NCI-H345 treated with DMSO at 0.1 percent for 48 hours (cell line): Measurements from ENCODE around the gene SAMM50.

ENCODE experiments used
- DNase-seq: peaks from one replicate; lab custom pipeline; 2025; ENCODE audit not compliant: unreplicated experiment; lab: John Stamatoyannopoulos, UW

The SAMM50 gene

GRCh38 chr22:43955040-43955882 lies at the start of gene SAMM50:
Gene SAMM50, plus strand, starts transcription at chr22:43955442. Its CDS starts 136 bp downstream, at chr22:43955578.
- DNase-seq, result peak; percentile 70

DNA sequence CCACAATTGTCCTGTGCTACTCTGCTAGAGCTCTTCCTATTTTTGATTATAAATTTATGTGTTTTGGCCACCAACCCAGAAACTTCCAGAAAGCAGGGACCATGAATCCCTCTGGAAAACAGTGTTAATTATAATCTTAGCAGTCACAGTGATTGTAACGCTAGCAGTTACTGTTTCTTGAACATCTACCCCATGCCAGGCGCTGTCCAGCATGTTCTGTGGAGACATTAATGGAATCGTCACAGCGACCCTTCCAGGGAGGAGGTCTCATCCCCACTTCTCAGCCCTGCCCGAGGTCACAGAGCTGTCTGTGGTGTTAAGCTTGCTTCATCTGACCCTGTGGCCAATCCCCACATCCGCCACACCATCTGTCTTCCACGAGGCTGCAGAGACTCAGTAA lies 49.6 kb upstream of the SAMM50 start:
- DNase-seq, result no peak

GRCh38 chr22:43909708-43910107 lies 45.5 kb upstream of the SAMM50 start:
- DNase-seq, result no peak

DNA sequence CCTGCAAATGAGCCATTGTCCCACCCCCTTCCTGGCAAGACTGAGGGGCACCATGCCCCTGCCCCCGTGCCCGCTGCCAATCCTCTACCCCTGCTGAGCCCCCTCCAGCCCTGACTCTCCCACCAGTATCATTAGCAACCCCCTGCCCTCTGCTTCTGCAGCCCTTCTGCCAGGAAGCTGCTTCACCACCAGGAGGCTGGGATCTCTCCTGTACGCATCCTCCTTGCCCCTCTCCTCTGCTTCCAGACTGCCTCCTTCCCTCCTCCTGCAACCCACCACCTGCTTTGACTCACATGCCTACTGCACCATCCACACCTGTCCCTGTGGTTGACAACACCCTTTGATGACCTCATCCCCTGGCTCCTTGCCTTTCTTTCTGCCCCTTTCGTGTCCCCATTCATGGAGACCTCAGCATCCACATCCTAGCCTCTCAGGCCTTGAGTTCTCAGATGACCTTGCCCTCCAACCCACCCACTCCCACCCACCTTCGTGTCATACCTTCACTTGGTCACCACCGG lies 45.0 kb upstream of the SAMM50 start:
- DNase-seq, result no peak

- DNase-seq, result no peak
Observed at GRCh38 chr22:43911351-43911750, 43.9 kb upstream of the SAMM50 start.

DNA sequence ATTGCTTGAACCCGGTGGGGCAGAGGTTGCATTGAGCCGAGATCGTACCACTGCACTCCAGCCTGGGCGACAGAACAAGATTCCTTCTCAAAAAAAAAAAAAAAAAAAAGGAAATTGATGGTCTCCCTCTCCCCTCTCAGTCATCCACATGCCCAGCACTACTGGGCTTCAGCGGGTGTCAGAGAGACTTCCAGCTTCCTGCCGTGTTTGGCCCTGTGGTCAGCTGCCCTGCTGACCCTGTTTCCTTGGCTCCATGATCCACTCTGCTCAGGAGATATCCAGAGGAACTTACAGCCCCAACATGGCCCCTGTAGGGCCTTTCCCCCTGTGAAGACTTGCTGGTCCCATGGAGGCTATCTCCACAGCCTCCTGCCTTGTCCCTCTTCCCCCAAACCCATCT lies 37.7 kb upstream of the SAMM50 start:
- DNase-seq, result no peak

DNA sequence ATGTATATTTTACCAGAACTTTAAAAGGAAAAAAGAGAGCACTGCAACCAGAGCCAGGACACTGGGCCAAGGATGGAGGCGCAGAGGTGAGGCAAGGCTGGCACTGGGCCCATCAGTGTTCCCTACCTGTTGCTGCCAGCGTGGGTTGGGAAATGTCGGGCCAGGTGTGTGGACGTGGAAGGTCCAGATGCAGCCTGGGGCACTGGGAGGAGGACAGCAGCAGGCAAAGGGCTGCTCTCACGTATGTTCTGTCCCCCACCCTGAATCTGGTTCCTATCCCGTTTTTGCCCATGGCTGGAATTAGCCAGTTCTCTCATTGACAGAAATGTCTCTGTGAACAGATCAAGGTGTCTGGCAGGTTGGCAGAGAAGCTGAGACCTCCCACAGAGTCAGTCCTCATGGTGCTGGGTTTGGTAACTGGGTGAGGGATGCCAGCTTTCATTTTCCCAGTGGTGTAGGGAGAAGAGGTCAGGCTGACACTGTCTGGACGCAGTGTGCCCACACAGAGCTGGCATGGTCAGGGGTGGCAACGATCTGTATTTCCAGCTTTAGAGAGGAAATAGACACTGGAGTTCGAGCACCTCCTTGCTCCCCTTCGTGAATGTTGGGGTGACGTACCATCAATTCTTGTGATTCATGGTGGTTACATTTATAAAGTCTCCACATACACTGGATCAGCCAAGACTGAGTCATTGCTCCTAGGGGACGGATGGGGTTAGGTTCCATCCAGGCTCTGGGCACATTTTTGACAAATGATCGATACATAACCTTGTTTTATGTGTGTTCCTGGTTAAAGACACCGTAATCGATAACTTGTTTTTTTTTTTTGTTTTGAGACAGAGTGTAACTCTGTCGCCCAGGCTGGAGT lies 35.9 kb upstream of the SAMM50 start:
- DNase-seq, result no peak

- DNase-seq, result no peak
Observed at GRCh38 chr22:43921370-43921769, 33.9 kb upstream of the SAMM50 start.

DNA sequence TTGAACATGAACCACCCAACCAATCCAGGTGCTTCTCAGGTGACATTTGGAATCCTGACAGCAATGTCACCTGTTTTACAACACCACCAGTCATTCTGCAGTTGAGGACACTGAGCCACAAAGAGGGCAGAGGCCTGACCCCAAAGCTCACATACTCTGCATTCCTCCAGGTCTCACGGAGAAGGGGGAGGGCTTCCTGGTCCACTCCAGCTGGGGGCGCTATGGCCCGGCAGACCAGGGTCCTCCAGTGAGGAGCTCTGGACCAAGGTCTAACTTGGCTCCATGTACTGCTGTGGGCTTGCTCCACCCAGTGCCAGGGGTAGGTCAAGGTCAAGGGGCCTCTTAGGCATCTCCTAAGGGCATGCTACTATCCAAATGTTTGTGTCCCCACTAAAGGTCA lies 33.1 kb upstream of the SAMM50 start:
- DNase-seq, result no peak

DNA sequence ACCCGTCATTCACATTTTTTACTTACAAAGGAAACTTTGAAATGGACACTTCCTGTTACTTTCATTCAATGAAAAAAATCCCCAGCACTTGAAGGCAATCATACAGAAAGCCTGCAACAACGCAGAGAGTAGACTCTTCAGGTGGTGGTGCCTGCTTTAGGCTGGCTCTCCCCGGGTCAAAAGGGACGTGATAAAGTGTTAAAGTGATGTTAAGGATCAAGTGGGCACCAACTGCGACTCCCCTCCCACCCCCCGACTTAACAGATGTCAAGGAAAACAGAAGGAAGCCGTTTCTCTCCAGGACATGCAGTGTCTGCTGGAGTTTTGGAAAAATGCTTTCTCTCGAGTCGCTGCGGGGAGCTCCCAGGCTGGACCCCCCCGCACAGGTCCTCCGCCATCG lies 32.1 kb upstream of the SAMM50 start:
- no peak for DNase-seq

DNA sequence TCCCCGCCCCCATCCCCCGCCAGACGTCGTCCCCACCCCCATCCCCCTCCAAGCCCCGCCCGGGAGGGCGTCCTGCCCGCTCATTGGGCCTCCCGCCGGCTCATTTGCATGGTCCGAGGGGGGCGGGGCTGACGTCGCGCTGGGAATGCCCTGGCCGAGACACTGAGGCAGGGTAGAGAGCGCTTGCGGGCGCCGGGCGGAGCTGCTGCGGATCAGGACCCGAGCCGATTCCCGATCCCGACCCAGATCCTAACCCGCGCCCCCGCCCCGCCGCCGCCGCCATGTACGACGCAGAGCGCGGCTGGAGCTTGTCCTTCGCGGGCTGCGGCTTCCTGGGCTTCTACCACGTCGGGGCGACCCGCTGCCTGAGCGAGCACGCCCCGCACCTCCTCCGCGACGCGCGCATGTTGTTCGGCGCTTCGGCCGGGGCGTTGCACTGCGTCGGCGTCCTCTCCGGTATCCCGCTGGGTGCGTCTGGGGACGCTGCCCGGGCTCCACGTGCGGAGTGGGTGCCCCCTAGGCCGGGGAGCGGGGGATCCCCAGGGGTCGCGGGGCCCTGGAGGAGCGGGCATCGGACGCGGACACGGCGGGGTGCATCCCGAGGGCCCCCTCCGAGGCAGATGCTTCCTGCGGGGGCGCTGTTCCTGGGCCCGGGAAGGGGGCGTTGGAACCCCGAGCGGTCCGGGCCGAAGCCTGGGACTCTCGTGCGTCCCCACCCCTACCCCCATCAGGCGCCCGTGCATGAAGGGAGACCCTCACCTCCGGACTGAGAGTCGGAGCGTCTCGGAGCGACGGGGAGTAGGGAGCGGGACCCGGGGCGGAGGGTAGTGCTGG lies 31.4 kb upstream of the SAMM50 start, which contains the start of gene PNPLA3:
Gene PNPLA3 (plus strand): TSS at position 175 of the 834 bp plus-strand sequence. CDS start 107 bp downstream, at position 282.
- peak; percentile 56 for DNase-seq

DNA sequence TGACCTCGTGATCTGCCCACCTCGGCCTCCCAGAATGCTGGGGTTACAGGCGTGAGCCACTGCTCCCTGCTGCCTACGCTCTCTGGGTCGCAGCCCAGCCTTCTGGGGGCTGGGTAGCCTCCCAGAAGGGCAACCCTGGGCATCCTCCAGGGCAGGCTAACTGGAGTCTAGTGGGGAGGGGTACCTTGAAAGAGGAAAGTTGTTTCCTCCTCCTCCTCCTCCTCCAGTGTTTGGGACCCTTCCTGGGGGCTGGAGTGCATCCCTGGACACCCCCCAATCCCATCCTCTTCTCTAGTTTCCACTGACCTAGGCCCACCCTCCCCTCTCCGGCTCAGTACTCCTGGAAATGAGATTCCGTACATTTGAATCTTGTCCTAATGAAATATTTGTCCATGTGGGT lies 30.4 kb upstream of the SAMM50 start:
- no peak for DNase-seq

GRCh38 chr22:43925433-43926348 lies 29.6 kb upstream of the SAMM50 start:
- DNase-seq, result no peak

DNA sequence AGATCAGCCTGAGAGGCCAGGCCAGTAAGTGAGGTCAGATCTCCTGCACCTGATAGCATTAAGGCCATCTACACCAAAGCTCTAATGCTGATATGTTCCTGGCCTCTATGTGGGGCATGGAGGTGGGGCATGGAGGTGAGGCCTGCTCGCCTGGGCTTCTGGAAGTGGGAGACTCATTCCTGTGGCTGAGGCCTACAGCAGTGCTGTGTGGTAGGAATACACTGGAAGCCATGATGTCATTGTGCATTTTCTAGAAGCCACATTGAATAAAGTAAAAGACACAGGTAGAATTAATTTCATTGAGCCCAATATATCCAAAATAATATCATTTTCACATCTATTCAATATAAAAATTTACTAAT lies 28.9 kb upstream of the SAMM50 start:
- DNase-seq, result no peak

GRCh38 chr22:43928468-43928867 lies 26.8 kb upstream of the SAMM50 start:
- no peak for DNase-seq

- no peak for DNase-seq
Observed at GRCh38 chr22:43928908-43929307, 26.3 kb upstream of the SAMM50 start.

- DNase-seq, result no peak
Observed at GRCh38 chr22:43931771-43932170, 23.5 kb upstream of the SAMM50 start.

GRCh38 chr22:43941449-43941848 lies 13.8 kb upstream of the SAMM50 start:
- no peak for DNase-seq

GRCh38 chr22:43944670-43945430 lies 10.4 kb upstream of the SAMM50 start:
- DNase-seq, result no peak
